CD4-positive, alpha-beta T cell treated with Interleukin-15 for 4 hours (primary cell): ENCODE data around the gene GRM7.

ENCODE experiments used
- DNase-seq: peaks from one replicate; pipeline ENCODE4 v3.0.0-alpha.2; 2020; ENCODE audit warnings: low spot score

The GRM7 gene

DNA sequence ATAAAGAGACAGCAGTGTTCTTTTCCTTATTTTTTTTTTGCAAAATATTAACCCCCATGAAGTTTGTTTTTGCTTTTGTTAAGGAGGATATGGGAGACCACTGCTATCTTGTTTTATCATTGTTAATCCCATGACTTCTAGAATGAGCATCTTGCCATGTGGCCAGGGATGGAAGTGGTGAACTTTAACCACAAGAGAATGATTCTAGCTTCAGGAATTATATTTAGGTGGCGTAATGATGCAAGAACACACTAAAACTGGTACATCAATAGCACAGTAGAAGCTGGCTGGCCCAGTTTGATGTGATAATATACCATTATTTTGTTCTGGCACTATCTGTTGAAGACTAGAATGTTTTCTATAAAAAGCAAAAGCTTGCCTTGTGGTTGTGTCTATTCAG lies 720.9 kb downstream of the GRM7 start:
- no peak for DNase-seq

GRCh38 chr3:7585052-7585451 lies 724.1 kb downstream of the GRM7 start:
- no peak for DNase-seq

- no peak for DNase-seq
Observed at GRCh38 chr3:7588236-7588635, 727.3 kb downstream of the GRM7 start.

DNA sequence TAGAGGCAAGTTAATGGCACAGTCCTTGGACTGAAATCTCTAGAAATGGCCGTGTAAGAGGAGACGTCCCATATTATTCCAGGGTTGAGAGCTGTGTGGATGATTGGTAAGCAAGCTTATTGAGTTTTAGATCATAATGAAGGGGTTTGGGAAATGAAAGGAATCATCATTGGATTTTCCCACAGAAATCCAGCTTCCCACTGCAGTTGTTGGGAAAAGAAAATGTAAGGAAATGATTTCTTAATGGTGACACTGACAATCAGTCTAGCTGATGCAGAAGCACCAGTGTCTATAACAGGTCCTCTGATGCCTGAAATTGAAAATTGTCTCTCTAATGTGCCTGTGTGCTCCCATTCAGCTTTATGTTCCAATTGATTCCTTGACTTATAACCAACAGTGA lies 728.6 kb downstream of the GRM7 start:
- no peak for DNase-seq

GRCh38 chr3:7602297-7602696 lies 741.4 kb downstream of the GRM7 start:
- no peak for DNase-seq

DNA sequence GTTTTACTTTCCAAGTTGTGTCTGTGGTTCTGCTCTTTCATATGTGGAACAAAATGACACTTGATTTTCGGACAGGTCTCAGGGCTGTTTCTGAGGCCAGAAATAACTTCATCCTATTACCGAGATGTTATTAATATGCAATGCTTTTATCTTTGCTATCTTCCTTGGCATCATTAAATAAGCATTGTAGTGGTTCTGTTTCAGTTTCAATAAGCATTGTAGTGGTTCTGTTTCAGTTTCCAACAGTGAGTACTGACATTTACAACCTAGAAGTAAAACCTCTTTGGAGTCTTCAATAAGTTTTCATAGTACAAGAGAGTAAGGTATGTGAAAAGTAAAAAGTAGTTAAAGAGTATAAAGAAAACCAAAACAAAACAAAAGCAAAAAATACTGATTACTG lies 746.2 kb downstream of the GRM7 start:
- DNase-seq = no peak

DNA sequence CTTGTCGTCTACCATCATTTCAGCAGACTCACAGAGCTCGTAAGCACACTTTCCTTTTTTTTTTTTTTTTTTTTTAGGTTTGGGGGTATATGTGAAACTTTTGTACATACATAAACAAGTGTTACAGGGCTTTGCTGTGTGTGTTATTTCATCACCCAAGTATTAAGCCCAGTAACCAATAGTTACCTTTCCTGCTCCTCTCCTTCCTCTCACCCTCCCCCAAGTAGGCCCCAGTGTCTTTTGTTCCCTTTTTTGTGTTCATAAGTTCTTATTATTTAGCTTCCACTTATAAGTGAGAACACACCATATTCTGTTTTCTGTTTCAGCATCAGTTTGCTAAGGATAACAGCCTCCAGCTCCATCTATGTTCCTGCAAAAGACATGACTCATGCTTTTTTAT lies 746.8 kb downstream of the GRM7 start:
- DNase-seq = no peak

DNA sequence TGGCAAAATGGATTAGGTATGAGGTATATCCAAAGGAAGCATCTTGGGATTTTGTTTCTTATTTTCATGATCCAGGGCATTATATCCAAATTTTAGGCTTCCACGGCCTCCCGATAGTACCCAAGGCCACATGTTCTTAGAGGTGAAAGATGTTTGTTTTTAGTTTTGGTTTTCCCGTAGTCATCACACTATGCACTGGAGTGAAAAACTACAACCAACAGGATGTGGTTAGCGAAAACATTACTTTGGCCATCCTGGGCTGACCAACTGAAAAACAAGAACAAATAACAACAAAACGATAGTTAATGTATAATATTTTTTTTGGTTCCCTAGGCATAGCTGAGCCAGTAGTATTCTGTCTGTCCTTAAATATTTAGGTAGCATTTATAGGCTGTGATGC lies 749.7 kb downstream of the GRM7 start:
- DNase-seq = no peak

GRCh38 chr3:7615043-7615442 lies 754.1 kb downstream of the GRM7 start:
- DNase-seq = no peak

DNA sequence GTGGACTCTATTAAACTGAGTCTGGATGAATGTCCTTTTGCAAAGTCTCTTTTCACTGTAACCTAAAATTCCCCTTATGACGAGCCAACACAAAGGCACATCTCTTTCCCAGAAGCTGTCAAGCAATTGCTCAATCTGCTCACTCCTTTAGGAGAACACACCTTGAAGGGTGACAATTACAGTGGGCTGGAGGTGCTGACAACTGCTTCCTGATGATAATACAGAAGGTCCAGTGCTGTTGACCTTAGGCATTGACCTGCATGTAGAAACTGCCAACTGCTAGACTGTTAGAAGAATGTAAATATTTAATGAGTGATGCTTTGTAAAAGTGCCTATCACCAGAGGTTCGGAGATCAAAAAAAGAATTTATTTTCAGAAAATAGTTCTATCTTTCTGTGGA lies 757.7 kb downstream of the GRM7 start:
- DNase-seq = no peak

DNA sequence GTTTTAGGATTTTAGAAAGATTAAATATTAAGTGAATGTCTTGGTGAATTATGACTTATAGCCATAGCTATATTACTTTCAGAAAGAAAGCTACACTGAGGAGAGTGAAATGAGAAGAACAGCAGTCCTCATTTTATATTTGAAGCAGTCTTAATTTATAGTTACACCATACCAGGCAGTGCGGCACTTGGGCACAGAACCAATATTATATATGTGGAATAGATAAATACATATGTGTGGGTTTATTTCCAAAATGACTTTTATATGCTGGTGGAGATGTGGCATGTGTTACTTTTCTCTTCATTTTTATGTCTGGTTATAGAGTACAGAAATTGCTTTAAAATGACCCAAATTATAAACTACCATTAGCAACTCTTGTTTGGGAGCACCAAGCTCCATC lies 759.5 kb downstream of the GRM7 start:
- no peak for DNase-seq

GRCh38 chr3:7621046-7621630 lies 760.2 kb downstream of the GRM7 start:
- no peak for DNase-seq

GRCh38 chr3:7621651-7622050 lies 760.7 kb downstream of the GRM7 start:
- DNase-seq = no peak

- no peak for DNase-seq
Observed at GRCh38 chr3:7625021-7625420, 764.1 kb downstream of the GRM7 start.

DNA sequence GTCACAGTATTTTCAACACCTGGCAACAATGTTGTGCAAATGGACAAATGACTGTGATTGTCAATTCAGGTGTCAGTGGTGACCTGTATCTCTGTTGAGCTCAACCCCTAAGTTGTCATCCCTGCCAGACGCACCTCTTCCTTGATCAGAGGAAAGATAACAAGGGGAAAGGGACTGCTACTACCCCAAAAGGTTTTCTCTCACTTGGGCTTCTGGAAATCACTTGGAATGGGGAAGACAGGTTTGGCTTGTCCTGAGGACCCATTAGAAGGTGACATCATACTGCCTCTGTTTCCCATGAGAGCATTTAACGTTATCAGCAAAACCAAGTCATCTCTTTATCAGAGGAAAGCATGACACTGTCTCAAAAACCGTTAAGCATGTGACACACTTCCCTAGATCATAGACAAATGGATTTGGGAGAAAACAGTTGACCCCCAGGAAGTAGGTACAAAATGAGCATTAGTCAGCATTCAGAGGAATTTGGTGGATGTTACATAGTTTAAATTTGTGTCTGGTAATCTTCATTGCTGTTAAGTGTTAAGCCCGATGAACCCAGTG lies 769.5 kb downstream of the GRM7 start:
- no peak for DNase-seq

- no peak for DNase-seq
Observed at GRCh38 chr3:7630925-7631324, 770.0 kb downstream of the GRM7 start.

DNA sequence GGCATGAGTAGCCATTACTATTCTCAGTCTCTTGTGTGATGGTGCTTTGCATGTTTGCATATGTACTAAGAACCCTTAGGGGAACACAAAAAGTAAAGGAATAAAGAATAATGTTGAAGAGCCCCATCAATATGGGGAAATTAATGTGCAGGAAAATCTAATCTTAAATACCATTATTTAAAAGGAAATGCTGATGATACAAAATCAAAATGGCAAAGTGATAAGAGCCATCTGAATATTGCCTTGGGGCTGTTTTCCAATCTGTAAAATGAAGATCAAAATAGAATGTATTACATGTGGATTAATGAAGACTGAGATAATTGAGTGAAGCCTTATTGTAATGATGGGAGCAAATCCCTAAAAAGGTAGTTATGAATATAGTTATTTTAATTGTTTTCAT lies 771.4 kb downstream of the GRM7 start:
- no peak for DNase-seq

GRCh38 chr3:7637694-7638093 lies 776.8 kb downstream of the GRM7 start:
- no peak for DNase-seq

DNA sequence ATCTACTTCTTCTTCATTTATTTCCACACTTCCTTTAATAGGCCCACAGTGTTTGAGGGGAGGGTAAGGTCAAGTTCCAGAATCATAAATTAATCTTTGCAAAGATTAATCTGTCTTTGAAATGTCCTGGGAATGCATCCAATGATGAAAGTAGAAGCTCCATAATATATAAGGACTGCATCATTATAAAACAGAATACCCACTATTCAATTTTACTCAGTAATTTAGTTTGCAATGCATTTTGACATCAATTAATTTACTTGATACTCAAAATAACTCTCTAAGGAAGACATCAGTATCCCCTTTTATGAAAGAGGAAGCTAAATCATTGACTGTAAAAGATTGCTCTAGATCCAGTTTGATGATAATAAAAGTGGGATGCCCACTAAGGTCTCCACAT lies 777.2 kb downstream of the GRM7 start:
- no peak for DNase-seq

- DNase-seq = no peak
Observed at GRCh38 chr3:7640787-7641186, 779.9 kb downstream of the GRM7 start.

GRCh38 chr3:7646851-7647250 lies 785.9 kb downstream of the GRM7 start:
- DNase-seq = no peak

DNA sequence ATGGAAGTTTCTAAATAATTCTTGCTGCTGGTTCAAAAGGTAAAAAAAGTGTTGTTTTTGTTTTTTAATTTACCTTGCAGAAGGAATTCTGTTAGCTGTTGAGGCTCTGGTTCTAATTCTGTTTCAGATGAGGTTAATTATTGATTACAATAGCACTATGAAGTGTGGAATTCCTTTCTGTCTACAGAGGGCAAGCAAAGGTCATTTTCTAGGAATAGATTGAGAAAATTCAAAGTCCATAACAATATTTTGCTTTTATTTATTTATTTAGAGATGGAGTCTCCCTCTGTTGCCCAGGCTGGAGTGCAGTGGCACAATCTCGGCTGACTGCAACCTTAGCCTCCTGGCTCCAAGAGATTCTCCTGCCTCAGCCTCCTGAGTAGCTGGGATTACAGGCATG lies 789.6 kb downstream of the GRM7 start:
- no peak for DNase-seq

DNA sequence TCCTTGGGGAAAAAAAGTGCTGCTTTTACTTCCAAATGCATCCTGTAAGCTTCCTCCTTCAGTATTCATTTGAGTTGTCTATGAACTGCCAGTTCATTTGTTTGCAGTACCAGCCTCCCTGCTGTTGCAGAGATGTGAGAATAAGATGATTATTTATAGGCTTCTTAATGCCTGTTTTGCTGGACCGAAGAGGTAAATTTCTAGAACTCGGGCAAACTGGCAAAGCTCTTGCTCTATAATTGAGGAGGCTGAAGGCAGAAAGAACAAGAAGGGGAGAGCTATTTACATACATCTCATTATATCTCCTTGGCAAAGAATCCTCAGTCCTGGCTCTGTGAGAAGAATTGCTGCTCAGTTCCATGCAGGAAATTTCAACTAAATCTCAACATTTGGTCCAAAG lies 790.4 kb downstream of the GRM7 start:
- no peak for DNase-seq

DNA sequence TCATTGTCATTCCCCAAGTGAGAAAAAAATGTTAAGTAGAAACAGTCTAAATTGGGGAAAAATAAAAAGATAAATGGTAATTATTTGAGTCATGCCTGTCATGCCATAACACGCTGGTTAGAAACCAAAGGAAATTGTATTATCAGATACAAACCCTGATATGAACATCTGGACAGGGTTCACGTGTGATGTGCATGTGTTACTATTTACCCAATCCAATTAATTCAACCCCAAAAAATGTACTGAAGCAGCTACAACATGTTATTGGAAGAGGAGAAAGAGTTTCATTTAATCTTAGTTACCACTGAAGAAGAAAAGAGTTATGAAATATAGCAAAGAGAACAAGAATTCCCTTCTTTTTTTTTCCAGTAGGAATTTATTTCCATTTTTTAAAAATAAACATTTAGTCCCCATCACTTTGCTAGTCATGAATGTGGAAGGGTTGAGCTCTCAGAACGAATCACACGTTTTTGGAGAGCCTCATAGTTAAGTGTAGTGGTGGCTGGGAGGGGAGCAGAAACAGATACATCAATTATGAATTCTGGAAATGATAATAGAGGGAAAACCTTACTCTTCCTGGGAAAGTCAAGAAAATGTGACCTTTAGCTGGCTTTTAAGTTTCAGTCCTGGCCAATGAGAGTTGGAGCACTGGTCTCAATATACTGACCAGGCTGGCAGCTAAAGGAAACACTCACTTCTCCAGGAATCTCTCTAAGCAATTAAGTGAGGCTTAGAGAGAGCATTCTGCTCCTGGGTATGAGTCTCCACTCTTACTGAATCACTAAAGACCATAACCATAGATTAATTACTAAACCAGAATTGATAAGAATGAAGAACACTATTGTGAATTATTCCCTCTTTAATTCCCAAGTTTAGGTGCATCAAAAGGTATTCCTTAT lies 796.5 kb downstream of the GRM7 start:
- DNase-seq = no peak
